CD4-positive, alpha-beta T cell treated with Interleukin-12 subunit alpha and Interleukin-12 subunit beta, for 1 hour (primary cell): Measurements from ENCODE around the gene EFNA2.

ENCODE experiments used
- DNase-seq: peaks from one replicate; pipeline ENCODE4 v3.0.0-alpha.2; 2020

Gene EFNA2

DNA sequence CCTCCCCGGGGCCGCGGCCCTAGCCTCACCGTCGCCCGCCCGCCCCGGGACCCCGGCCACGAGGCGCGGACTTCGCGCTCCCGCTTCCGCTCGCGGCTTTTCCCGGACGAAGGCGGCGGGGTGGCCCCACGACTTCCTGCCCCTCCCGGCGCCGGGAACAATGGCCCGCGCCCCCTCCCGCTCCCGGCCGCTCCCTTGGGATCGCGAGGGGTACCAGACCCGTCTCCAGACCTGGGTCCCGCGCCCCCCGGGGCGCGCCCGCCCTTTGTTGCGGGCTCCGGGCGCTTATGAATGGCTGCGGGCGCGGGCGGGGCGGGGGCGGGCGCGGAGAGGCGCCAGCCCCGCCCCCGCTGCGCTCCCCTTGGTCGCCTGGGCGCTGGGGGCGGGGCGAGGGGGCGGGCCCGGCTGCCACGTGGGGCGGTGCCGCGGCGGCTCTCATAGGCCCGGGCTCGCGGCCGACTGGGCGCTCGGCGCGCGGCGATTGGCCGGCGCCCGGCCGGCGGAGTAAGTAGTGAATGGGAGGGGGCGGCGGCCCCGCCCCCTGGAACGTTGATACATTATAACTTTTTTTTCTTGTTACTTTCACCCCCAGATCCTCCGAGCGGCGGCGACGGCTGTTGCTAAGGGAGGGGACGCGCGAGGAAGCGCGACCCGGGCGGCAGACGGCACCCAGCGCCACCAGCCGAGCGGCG lies 36.2 kb upstream of the EFNA2 start:
- peak; percentile 95 for DNase-seq

DNA sequence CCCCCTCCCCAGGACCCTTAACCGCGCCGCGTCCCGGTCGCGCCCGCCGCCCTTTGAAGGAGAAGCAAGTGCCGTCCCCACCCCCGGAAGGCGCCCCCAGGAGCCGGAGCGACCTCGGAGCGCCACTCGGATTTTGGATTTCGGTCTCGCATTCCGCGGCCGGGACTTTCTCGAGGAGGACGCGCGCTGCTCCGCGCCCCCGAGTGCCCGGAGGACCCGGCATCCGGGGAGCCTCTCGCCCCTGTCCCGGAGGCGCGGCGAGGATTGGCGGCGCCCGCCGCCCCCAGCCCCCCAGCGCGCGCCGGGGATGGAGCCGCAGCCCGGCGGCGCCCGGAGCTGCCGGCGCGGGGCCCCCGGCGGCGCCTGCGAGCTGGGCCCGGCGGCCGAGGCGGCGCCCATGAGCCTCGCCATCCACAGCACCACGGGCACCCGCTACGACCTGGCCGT lies 35.7 kb upstream of the EFNA2 start:
- DNase-seq, result no peak

DNA sequence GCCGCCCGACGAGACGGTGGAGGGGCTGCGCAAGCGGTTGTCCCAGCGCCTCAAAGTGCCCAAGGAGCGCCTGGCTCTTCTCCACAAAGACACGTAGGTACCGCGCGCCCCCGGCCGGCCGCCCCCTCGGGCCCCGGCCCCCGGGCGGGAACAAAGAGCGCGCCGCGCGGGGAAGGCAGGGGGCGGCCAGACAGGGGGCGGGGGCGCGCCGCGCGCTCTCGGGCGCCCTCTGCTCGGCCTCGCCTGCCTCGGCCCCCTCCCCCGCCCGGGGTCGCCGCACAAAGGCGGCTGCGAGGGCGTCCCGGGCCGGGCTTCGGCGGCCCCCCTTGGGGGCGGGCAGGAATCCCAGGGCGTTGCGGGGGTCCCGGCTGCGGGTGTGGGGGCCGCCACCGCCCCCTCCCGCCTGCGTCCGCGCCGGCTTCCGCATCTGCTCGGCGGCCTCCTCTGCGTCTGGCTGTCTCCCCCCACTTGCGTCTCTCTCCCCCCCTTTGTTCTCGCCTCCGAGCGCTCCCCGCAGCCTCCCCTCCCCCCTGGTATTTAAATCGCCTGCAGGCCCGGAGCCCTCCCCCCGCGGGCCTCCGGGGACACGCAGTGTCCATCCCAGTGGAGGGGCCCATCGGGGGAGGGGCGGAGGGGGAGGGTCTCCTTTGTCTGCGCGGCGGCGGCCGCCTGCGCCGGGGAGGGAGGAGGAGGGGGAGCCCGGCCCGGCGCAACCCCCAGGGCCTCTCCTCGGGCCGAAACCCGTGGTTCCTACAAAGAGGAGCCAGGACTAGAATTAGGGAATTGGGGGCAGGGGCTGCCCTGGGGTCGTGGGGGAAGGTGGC lies 35.0 kb upstream of the EFNA2 start:
- peak; percentile 69 for DNase-seq

DNA sequence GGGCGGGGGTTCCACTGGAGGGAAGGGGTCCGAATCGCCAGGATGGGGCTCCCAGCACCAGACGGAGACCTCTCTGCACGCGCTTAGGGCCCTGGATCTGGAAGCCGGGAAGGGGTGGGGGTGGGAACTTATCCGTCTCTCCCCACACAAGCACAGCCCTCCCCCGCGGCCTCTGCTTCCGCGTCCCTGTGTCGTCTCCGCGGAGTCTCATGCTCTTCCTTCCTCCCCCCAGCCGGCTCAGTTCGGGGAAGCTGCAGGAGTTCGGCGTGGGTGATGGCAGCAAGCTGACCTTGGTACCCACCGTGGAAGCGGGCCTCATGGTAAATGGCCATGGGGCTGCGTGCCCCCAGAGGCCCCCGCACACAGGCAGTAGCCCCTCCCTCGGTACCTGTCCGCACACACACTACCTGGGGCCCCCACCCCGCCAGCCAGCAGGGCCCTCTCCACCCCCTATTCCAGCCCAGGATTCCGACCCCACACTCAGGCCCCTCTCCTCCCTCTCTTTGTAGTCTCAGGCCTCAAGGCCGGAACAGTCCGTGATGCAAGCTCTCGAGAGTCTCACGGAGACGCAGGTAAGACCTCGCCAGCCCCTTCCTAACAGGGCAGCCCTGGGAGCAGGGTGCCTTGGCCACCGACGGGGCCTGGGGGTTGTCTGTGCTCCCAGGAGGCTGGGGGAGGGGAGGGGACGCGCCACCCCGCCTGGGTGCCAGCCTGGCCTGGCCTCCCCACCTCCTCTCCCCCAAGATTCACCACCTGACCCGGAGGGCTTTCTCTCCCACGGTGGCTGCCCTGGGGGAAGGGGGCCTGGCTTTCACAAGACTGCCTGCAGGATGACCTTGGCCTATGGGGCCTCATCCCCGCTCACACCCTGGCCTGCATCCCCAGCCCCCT lies 34.1 kb upstream of the EFNA2 start:
- peak; percentile 66 for DNase-seq

DNA sequence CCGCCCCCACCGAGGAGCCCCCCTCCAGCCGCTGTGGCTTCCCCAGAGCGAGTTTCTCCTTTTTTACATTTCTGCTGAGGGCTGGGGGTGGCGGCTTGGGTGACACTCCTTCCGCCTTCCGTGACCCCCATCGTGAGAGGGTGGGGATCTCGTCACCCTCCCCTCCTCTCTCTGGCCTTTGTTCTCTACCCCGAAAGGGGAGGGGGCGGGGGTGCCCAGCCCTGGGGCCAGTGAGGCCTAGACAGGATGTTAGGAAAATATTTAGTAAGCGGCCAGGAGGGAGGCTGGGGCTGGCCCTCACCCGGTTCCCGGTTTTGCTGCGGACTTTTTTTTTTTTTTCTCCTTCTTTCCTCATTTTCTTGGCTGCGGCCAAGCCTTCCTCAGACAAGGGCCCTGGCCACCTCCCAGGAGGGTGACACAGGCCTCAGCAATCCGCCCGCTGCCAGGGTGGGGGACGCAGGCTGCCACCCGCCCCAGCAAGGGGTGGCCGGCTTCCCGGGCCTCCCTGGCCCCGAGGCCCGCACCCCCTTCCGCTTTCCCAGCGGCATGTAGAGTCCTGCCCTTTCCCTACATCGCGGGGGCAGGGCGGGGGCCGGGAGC lies 33.4 kb upstream of the EFNA2 start:
- DNase-seq, result peak; percentile 82

DNA sequence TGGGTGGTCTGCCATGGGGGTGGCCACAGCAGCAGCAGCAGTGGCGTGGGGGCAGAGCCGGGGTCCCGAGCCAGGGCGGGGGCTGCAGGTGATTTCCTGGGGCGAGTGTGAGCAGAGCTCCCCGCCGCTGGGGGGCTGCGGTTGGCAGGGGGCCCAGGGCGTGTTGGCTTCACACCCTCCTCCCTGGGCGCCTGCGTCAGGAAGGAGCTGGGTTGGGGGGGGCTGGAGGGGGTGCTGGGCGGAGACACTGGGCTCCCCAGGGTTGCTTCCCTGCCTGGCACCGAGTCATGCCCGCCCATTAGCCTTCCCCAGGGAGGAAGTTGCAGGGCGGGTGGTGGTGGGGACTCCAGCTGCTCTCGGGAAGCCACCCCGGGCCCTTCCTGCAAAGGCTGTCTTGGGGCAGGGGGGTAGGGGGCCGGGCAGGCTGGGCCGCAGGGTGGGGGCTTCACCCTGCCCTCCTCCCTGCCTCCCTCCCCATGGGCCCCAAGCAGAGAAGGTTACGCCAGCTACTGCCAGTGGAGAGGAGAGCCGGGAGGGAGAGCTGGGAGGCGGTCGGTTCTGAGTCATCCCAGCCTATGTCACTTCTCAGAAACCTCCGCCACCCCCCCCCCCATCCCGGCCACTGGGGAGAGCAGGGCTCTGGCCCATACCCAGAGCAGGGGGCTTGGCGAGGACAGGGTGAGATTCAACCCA lies 32.7 kb upstream of the EFNA2 start:
- DNase-seq, result peak; percentile 84

DNA sequence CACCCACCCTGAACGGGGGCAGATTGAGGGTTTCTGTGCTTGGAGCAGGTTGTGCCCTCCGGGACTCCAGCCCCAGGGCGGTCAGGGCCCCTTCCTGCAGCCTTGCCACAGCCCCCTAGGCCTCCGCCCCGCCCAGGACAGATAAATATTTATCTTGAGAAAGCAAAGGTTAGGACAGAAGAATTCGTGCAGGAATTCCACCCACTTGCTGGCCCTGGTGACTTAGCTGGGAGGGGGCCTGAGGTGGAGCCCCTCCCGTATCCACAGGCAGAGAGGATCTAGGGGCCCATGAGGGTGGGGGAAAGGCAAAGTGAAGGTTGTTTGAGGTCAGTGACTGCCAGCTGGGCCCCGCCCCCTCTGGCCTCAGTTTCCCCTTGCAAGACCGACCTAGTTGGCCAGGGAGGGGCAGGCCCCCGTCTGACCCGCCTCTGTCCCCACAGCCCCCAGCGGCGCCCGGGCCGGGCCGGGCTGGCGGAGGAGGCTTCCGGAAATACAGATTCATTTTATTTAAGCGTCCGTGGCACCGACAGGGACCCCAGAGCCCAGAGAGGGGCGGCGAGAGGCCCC lies 32.1 kb upstream of the EFNA2 start:
- no peak for DNase-seq

DNA sequence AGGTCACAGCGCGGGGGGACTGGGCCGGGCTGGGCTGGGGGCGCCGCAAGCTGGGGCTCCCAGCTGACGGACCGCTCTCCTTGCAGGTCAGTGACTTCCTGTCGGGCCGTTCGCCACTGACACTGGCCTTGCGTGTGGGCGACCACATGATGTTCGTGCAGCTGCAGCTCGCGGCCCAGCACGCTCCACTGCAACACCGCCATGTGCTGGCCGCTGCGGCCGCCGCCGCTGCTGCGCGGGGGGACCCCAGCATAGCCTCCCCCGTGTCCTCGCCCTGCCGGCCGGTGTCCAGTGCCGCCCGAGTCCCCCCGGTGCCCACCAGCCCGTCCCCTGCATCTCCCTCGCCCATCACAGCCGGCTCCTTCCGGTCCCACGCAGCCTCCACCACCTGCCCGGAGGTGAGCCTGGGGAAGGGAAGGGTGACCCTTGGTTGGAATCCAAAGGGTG lies 31.6 kb upstream of the EFNA2 start:
- DNase-seq, result no peak

DNA sequence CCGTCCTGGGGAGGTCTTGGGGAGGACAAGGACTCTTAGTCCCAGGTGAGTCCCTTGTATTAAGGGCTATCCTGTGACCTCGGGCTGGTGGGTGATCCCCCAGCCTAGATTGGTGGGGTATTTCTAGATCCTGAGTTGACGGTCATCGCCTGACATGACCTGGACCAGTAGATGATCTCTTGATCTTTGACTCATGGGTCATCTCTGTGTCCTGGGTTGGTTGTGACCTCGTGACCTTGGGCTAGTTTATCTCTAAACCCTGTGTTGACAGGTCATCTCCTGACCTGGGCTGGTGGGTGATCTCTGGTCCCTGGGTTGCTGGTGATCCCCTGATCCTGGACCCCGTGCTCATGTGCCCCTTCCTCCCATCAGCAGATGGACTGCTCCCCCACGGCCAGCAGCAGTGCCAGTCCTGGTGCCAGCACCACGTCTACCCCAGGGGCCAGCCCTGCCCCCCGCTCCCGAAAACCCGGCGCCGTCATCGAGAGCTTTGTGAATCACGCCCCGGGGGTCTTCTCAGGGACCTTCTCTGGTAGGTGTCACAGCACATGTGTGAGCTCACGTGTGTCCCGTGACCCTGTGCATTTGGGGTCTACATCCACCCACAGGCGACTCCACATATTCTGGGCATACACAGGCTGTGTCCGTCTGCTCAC lies 31.0 kb upstream of the EFNA2 start:
- no peak for DNase-seq

DNA sequence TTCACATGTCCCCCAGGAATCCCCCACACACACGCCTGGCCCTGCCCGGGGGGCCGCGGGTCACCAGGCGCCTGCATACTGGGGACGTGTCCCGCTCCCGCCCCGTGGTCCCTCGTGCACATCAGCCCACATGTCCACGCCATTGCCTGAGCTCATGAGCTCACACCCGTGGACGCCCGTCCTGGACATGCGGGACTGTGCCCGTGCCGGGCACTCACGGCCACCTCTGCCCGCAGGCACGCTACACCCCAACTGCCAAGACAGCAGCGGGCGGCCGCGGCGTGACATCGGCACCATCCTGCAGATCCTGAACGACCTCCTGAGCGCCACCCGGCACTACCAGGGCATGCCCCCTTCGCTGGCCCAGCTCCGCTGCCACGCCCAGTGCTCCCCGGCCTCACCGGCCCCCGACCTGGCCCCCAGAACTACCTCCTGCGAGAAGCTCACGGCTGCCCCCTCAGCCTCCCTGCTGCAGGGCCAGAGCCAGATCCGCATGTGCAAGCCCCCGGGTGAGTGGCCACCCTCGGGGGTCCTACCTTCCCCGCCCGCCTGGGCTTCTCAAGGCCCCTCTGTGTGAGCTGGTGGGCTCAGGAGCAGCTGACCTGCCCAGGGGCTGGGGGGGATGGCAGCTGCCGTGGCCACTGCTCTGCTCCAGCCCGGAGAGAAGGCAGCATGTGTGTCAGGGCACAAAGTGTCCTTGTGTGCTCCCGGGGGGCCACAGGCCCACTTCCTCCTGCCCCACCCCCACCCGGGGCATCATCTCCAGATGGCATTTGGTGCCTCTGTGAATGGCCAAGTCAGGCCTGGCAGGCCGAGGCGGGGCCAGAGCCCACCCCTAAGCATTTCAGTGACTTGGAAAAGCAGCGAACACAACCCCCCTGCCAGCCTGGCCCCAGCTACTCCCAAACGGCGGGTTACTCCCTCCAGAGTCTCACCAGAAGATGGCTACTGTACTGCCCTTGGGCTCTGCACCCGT lies 30.2 kb upstream of the EFNA2 start:
- DNase-seq, result no peak

DNA sequence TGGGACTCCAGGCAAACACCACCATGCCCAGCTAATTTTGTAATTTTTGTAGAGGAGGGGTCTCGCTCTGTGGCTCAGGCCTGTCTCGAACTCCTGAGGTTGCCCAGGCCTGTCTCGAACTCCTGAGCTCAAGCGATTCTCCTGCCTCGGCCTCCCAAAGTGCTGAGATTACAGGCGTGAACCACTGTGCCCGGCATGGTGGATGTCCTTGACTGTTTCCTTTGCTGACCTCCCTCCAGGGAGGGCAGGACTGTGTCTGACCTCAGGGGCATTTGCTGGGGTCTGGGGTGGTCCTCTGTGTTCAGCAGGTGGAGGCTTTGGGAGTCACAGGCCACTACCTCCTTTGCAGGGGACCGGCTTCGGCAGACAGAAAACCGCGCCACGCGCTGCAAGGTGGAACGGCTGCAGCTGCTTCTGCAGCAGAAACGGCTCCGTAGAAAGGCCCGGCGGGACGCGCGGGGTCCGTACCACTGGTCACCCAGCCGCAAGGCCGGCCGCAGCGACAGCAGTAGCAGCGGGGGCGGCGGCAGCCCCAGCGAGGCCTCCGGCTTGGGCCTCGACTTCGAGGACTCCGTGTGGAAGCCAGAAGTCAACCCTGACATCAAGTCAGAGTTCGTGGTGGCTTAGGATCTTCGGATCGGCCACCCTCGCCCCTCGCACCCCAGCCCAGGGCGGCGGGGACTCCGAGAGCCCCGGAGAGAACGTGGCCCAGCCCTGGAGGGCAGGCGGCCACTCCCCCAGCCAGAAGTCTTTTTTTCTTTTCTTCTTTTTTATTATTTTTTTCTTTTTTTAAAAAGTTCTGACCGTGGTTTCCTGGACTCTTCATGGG lies 28.8 kb upstream of the EFNA2 start:
- DNase-seq, result no peak

DNA sequence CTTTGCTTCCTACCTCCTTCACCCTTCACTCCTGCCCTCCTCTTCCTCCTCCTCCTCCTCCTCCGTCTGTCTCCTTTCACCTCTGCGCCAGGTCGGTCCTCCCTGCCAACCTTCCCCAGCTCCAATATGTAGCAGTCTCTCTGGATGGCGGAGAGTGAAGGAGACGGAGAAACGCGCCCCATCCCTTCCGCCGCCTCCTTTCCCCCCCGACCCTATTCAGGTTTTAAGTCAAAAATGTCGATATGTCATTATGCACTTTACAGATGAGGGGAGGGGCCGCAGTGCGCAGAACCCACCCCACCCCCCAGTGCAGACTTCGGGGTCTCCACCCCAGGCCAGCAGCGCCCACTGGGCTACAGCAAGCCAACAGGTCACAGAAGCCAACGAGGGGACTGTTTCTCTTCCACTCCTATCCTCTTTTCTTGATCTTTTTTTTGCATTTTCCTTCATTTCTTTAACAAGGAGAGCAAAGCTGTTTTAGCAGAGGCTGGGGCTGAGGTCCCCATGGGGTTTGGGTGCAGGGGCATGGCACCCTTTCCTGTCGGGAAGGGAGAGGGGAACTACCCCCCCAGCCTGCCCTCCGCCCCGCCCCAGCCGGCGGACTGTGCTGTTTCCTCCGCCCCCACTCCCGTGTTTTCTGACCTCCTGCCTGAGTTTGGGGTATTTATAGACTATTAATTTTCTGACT lies 28.1 kb upstream of the EFNA2 start:
- DNase-seq, result no peak

DNA sequence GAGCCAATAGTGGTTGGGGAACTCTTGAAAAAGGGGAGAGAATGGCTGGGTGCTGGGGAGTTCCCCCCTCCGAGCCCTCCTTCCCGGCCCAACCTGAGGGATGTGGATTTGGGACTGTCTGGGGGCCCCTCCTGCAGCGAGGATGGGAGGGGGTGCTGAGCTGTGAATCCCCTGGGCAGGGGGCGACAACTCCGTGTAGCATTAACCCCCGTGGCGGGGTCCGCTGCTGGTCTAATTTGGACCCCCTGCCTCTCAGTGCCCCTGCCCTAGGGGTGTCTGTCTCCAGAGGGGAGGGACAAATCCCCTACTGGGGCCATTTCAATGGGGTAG lies 27.5 kb upstream of the EFNA2 start:
- DNase-seq, result no peak

DNA sequence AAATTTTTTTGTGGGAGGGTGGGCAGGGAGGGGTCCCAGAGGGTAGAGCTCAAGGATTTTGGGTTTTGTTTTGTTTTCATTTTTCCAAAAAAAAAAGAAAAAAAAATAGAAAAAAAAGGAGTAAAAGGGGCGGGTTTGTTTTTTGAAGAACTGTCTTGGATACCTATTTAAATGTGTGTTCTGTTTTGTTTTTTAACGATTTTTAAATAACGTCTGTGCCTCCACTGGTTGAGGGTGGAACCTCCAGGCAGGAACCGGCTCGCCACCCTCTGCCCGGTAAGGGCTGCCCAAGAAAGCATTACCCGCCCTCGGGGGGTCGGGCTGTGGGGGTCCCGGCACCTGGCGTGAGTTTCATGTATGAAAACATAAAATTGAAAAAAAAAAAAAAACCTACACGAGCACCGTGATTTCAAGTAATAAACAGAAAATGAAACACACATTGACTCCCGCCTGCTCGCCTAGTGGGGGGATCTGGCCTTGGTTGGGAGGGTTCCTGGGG lies 26.9 kb upstream of the EFNA2 start:
- DNase-seq, result no peak

DNA sequence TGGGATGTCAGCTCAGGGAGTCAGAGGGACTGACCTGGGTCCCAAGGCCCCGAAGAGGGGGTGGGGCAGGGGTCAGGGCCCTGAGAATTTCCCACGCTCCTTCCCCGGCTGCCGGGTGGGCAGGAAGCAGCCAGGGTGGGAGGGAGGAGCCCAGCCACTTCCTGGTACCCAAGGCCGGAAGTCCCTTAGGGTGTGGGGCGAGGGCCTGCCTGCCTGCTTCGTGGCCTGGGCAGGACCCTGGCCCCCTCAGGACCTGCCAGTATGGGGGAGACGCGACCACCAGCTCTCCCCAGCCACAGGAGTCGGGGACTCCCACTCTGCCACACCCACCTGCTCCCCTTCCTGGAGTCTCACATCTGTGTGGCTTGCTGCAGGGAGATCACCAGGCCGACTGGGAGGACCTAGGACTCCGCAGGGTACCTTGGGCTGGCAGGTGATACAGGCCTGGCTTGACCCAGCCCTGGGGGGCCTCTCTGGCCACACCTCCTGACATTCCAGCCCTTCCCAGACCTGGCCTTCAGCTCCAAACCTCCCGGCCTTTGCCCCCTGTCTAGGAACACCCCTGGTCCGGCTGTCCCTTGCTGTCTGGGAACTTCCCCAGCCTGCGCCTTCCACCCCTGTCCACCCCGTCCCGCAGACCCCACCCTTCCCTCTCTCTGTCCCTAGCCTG lies 26.3 kb upstream of the EFNA2 start:
- peak; percentile 83 for DNase-seq

DNA sequence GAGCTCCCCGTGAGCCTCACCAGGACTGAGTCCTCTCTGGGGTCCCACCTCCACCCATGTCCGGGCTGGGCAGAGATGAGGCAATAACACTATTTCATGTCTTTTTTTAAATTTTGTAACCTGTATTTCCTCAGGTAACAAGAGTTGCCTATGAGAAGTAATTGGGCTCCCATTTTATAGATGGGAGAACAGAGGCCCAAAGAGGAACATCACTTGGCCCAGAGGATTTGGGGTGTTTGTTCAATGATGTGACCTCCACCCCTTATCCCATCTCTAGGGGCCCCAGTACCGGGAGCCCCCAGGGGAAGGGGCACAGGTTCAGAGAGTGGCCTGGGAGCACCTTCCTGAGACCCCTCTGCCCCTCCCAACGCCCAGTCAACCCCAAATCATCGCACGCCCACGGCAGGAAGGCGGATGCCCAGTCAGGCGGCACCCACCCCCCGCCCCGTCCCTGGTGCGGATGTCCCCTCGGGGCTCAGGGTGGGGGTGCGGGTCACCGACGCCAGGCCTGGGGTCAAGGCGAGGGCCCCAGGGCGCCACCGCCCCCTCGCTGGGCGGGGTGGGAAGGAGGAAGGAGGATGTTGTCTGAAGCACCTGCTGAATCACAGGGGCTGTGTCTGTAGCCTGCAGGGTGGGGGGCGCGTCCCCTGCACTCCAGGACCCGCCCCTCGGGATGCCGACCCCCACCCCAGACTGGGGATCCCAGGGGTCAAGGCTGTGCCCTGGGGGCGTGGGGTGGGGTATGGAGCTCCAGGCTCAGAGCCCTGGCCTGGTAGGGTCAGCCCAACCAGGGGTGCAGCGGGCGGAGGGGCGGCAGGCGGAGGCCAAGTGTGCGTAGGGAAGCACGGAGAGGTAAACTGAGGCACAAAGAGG lies 25.6 kb upstream of the EFNA2 start:
- peak; percentile 74 for DNase-seq
